Measurements from ENCODE around the gene GMDS. TPM values are rescaled to one million over a fixed set of nuclear protein-coding genes. Genes with fewer than 3 reads are reported as not detected.

GMDS gene
- polyA plus RNA-seq, 1 donor (not counting 4 experiments of a cell fraction or from before 2014, with no cell fraction given) = 22.1 TPM

DNA sequence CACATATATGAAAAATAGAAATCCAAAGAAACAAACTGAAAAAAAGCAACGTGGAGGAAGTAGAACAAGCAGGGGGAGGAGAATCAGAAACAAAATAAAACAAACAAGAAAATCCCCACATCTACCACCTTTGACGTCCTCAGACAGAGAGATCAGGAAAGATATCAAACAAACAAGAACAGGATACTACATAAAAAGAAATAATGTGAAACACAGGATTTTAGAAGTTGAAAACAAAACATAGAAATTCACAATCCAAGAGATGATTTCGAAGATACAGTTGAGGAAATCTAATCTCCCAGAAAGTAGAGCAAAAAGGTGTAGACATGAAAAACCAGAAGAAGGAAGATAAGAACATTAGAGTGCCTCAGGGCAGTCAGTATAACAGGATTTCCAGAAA lies 514.5 kb downstream of the GMDS start:
- Histone ChIP-seq H4K20me1 (ENCODE audit: control insufficient read depth, extremely low read depth, insufficient read depth, low read length) (no peaks in the 10 kb centered on the region), H3K27me3 (ENCODE audit: control insufficient read depth, extremely low read depth, insufficient read depth, low read length) (no peaks in the 10 kb centered on the region), H3K4me3 (ENCODE audit: control insufficient read depth in 2 of 3, extremely low read depth in 1 of 3, insufficient read depth in 2 of 3, low read depth in 1 of 3, low read length in 3 of 3) (no peak overlapping the region), H3K9me1 (ENCODE audit: control insufficient read depth, extremely low read depth, insufficient read depth, low read length) (no peaks in the 10 kb centered on the region), H3K79me2 (ENCODE audit: control insufficient read depth, insufficient read depth, low read length) (no peaks in the 10 kb centered on the region), H3K27ac (ENCODE audit: control insufficient read depth, insufficient read depth, low read length) (no peak overlapping the region), H3K36me3 (ENCODE audit: control insufficient read depth in 2 of 2, extremely low read depth in 1 of 2, insufficient read depth in 2 of 2, low read length in 2 of 2) (no peaks in the 10 kb centered on the region), H3K9me3 (ENCODE audit: control insufficient read depth, low read depth, low read length) (no peaks in the 10 kb centered on the region), H3K4me1 (ENCODE audit: control insufficient read depth, extremely low read depth, insufficient read depth, low read length) (peaks cover 12% of the 10 kb centered on the region), H3K9ac (ENCODE audit: control insufficient read depth, extremely low read depth, insufficient read depth, low read length) (no peak overlapping the region), H3K4me2 (ENCODE audit: control insufficient read depth, extremely low read depth, insufficient read depth, low read depth, low read length) (no peak overlapping the region), H2AFZ (ENCODE audit: control insufficient read depth, low read length) (no peak overlapping the region)
- no peak for TF ChIP-seq EZH2 (IDR thresholded peaks at IDR 0.05; ENCODE audit: low read length)
- TF ChIP-seq, protein P1, sequence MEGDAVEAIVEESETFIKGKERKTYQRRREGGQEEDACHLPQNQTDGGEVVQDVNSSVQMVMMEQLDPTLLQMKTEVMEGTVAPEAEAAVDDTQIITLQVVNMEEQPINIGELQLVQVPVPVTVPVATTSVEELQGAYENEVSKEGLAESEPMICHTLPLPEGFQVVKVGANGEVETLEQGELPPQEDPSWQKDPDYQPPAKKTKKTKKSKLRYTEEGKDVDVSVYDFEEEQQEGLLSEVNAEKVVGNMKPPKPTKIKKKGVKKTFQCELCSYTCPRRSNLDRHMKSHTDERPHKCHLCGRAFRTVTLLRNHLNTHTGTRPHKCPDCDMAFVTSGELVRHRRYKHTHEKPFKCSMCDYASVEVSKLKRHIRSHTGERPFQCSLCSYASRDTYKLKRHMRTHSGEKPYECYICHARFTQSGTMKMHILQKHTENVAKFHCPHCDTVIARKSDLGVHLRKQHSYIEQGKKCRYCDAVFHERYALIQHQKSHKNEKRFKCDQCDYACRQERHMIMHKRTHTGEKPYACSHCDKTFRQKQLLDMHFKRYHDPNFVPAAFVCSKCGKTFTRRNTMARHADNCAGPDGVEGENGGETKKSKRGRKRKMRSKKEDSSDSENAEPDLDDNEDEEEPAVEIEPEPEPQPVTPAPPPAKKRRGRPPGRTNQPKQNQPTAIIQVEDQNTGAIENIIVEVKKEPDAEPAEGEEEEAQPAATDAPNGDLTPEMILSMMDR (optimal IDR thresholded peaks at IDR 0.05 in 1 of 3, IDR thresholded peaks at IDR 0.05 in 1 of 3, conservative IDR thresholded peaks at IDR 0.05 in 1 of 3; ENCODE audit: extremely low read depth in 1 of 3, insufficient read depth in 2 of 3, low read length in 3 of 3) = no peak
- DNase-seq (ENCODE audit: low read depth, low spot score) (no peak), FAIRE-seq (no peak)
- dilution Hi-C loops (cut with MboI; ENCODE audit: extremely low pct_ligation_motif_present, low sequenced_read_pairs) = no loop called here

- Histone ChIP-seq H3K4me2 (ENCODE audit: control insufficient read depth, extremely low read depth, insufficient read depth, low read depth, low read length) (peak overlapping the region; percentile 76), H3K27me3 (ENCODE audit: control insufficient read depth, extremely low read depth, insufficient read depth, low read length) (no peaks in the 10 kb centered on the region), H2AFZ (ENCODE audit: control insufficient read depth, low read length) (no peak overlapping the region), H3K36me3 (ENCODE audit: control insufficient read depth in 2 of 2, extremely low read depth in 1 of 2, insufficient read depth in 2 of 2, low read length in 2 of 2) (no peaks in the 10 kb centered on the region), H3K4me1 (ENCODE audit: control insufficient read depth, extremely low read depth, insufficient read depth, low read length) (peaks cover 16% of the 10 kb centered on the region), H4K20me1 (ENCODE audit: control insufficient read depth, extremely low read depth, insufficient read depth, low read length) (no peaks in the 10 kb centered on the region), H3K4me3 (ENCODE audit: control insufficient read depth in 2 of 3, extremely low read depth in 1 of 3, insufficient read depth in 2 of 3, low read depth in 1 of 3, low read length in 3 of 3) (no peak overlapping the region), H3K9me1 (ENCODE audit: control insufficient read depth, extremely low read depth, insufficient read depth, low read length) (no peaks in the 10 kb centered on the region), H3K9me3 (ENCODE audit: control insufficient read depth, low read depth, low read length) (no peaks in the 10 kb centered on the region), H3K27ac (ENCODE audit: control insufficient read depth, insufficient read depth, low read length) (no peak overlapping the region), H3K9ac (ENCODE audit: control insufficient read depth, extremely low read depth, insufficient read depth, low read length) (no peak overlapping the region), H3K79me2 (ENCODE audit: control insufficient read depth, insufficient read depth, low read length) (no peaks in the 10 kb centered on the region)
- TF ChIP-seq, protein P1 (optimal IDR thresholded peaks at IDR 0.05 in 1 of 3, IDR thresholded peaks at IDR 0.05 in 1 of 3, conservative IDR thresholded peaks at IDR 0.05 in 1 of 3; ENCODE audit: extremely low read depth in 1 of 3, insufficient read depth in 2 of 3, low read length in 3 of 3) = no peak
- TF ChIP-seq EZH2 (IDR thresholded peaks at IDR 0.05; ENCODE audit: low read length) = no peak
- no peak for DNase-seq (ENCODE audit: low read depth, low spot score)
- dilution Hi-C loops (cut with MboI; ENCODE audit: extremely low pct_ligation_motif_present, low sequenced_read_pairs) = no loop called here
- FAIRE-seq = no peak
These were observed 515.7 kb downstream of the GMDS start for GRCh38 chr6:1729750-1730140.

Measured in keratinocyte (primary cell).